NCI-H2227 treated with DMSO at 0.1 percent for 48 hours (cell line): Measurements from ENCODE around the gene RUNX2.

ENCODE experiments used
- DNase-seq: peaks from one replicate; lab custom pipeline; 2025; lab: John Stamatoyannopoulos, UW

The RUNX2 gene

GRCh38 chr6:45351667-45352066, 23.5 kb downstream of the RUNX2 start:
- no peak for DNase-seq

GRCh38 chr6:45353654-45354053, 25.5 kb downstream of the RUNX2 start:
- DNase-seq: no peak

GRCh38 chr6:45364466-45364865, 36.3 kb downstream of the RUNX2 start:
- DNase-seq: no peak

GRCh38 chr6:45365036-45365435, 36.9 kb downstream of the RUNX2 start:
- DNase-seq: no peak

- DNase-seq: no peak
These were observed 38.4 kb downstream of the RUNX2 start for GRCh38 chr6:45366534-45366933.

DNA sequence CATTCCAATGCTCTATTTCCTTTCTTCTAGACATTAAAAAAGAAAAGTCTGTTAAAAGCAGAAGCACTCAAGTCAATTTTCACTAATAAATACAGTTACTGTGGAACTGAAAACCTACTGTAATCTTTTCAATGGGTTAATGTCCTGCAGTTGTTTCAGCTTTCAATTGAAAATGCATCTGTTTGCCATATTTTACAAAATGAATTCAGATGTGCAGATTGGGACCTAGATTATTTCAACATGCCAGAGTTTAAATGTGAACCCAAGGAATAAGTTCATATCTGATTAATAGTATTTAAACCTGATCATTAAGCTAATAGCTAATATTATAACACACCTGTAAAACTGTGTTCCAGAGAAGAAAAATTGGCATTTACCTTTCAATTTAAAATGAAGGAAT, 39.9 kb downstream of the RUNX2 start:
- no peak for DNase-seq

DNA sequence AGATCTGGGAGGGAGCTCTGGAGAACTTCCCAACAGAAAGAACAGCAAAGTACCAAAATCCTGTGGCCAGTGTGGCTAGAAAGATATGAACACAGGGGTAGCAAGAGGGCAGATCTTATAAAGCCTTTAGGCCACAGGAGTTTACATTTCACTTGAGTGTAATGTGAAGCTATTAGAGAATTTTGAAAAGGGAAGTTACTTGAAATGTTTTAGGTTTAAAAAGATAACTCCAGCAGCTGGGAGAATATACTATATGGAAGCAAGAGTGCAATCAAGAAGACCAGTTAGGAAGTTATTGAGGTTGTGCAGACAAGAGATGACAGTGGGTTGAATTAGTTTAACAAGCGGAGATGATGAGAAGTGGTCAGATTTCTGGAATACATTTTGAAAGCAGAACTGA, 41.7 kb downstream of the RUNX2 start:
- no peak for DNase-seq

DNA sequence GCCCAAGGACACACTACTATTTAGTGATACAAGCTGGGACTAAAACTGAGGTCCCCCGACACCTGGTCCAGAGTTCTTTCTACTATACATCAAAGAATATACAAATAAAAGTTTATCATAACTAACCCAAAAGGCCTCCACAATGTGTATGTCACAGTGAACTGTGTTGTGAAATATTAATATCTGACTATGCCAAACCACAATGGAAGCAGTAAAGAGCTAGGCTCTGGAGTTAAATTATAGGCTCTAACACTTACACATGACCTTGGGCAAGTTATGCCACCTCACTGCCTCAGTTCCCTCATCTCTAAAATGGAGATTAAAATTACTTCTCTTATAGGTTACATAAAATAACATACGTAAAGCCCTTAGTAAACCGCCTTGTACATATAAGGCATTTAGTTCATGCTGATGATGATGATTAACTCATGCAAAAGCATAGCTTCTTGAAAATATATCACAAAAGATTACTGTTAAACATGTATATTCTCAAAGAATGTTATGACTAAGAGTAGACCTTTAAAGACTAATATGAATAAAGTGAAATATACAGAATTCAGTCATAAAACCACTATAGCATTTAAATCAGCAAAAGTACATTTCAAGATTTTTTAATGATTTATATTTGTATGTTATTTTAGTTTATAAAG, 43.9 kb downstream of the RUNX2 start:
- DNase-seq: no peak

- no peak for DNase-seq
These were observed 47.3 kb downstream of the RUNX2 start for GRCh38 chr6:45375449-45375848.

DNA sequence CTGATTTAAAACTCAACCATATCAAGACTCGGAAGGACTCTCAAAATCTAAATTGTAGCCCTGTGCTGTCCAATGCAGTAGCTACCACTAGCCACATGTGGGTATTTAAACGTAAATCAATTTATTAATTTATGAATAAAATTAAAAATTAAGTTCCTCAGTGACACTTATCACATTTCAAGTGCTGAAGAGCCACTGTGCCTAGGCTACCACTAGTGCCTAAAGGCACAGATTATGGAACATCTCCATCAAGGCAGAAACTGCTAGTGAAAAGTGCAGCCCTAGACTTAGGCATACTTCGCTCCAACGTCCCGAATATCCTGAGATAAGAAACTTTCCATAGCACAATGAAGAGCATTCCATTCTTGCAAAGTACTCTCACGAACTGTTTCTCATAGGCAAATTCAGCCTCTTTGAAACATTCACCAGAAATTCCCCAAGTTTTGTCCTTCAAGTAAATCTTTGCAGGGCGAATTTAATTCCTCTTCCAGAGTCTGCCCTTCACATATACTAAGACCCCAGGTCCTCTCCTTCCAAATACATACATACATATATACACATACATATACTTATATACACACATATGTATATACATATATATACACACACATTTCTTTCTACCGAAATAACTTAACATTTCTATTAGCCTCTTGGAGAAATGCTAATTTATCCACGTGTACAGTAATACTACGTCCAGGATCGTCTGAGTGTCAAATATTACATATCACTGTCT, 48.3 kb downstream of the RUNX2 start:
- DNase-seq: no peak

- no peak for DNase-seq
These were observed 49.0 kb downstream of the RUNX2 start for GRCh38 chr6:45377043-45377553.

DNA sequence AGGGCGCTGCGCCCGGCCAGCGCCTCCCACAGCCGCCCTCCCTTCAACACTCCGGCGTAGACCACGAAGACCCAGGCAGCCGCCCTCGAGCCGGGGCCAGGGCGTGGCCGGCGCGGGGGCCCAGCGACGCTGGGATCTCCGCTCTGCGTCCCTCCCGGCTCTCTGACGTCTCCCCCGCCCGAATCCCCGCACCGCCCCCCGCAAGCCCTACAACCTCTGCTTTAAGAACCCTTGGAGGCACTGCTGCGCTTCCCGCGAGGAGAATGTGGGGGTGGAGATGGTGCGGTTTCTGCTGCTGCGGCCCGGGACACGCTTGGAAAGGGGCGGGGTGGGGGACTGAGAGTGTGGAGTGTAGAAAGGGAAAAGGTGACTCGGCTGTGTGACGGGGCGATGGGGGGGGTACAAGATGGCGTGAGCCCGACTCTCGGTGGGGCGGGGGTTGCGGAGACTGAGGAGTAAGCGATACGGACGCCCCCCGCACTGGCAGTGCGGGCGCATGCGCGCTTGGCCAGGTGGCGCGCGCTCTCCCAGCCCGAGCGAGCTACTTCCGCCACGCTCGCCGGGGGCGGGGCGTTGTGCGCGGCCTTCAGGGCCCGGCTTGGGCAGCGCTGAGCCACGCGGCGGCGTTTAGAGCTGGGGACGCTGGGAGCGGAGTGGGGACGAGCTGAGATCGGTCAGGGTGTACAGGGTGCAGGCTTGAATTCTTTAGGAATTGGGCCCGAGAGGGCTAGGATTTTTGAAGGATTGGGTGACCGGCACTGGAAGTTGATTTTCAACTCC, 49.6 kb downstream of the RUNX2 start, which contains the start of gene SUPT3H:
SUPT3H (minus strand) TSS at position 381 of the 780 bp plus-strand sequence.
- peak; percentile 87 for DNase-seq

DNA sequence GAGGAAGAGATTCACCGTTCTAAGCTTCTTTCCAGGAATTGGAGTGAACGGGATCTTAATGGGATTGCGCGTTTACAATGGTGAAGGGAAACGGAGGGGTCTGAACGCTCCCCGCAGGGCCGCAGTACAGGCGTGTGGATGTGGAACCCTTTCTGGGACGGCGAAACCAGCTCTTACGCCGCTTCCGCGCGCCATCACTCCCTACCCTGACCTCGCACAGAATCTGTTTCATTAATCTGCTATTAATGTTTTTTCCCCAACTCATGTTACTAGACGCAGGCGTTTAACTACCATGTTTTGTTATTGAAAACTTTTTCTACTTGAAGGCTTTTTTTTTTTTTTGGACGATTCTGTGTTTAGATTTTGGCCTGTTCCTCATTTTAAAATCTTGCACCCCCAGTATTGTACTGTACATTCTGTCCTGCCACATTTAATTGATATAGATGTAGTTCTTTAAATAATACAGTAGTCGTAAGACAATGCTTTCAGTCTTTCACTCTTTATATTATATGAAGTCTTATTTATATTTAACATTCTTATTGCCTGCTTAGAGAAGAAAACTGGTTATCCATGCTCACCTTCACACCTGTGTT, 50.3 kb downstream of the RUNX2 start:
- no peak for DNase-seq

GRCh38 chr6:45382391-45382790, 54.3 kb downstream of the RUNX2 start:
- no peak for DNase-seq

DNA sequence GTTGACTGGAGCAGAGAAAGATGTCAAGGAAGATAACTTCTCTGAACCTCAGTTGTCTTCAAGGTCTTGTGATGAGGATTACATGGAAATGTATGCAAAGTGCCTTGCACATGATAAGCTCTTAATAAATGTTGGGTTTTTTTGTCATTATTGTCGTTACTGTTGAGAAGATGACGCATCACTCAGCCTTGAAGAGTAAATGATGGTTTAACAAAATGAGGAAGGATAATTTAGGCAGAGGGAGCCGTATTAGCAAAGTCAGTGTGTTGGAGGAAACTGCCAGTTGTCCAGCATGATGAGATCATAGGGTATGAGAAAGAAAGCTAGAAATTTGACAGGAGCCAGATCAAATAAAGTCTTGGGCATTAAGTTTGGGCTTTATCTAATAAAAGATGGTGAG, 58.4 kb downstream of the RUNX2 start:
- no peak for DNase-seq

DNA sequence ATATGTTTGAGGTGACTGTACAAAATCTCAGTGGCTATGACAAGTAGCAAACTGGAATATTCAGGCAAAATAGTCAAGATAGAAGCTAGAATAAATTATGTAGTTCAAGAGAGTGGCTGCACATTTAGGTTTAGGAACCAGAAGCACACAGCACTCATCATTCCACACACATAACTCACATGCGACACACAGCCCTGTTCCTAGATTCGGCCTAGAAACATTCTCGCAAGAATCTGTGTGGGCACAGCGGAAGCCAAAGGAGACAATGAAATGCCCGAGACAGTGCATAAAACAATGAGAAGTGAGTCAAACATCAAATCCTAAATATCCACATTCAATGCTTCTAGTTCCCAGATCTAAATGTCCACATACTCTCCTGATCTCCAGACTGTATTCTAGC, 59.1 kb downstream of the RUNX2 start:
- no peak for DNase-seq

DNA sequence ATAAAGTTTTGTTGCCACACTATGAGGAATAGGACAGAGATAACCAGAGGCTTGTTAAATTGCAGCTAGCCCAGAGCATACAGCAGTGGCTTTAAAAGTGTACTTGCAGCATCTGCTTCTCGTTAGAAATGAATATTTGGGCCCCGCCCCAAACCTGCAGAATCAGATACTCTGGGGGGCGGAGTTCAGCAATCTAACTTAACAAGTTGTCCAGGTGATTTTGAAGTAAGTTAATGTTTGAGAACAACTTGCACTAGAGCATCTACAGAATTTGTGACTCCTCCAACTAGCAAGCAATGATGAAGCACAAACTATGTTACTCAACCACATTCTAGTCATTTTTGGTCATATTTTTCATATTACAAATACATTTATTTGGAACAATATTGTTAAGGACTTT, 60.2 kb downstream of the RUNX2 start:
- DNase-seq: no peak

- no peak for DNase-seq
These were observed 66.5 kb downstream of the RUNX2 start for GRCh38 chr6:45394586-45395095.

- no peak for DNase-seq
These were observed 70.1 kb downstream of the RUNX2 start for GRCh38 chr6:45398075-45398813.

DNA sequence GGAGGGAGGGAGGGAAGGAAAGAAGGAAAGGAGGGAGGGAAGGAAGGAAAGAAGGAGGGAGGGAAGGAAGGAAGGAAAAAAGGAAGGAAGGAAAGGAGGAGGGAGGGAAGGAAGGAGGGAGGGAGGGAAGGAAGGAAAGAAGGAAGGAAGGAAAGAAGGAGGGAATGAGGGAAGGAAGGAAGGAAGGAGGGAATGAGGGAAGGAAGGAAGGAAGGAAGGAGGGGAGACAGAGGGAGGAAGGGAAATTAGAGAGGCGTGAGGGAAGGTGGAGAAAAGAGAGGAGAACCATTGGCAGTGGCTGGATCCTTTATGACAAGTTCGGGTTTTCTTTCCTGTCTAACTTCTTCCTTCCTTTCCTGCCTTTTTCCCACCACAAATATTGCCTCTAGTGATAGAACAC, 71.9 kb downstream of the RUNX2 start:
- no peak for DNase-seq

DNA sequence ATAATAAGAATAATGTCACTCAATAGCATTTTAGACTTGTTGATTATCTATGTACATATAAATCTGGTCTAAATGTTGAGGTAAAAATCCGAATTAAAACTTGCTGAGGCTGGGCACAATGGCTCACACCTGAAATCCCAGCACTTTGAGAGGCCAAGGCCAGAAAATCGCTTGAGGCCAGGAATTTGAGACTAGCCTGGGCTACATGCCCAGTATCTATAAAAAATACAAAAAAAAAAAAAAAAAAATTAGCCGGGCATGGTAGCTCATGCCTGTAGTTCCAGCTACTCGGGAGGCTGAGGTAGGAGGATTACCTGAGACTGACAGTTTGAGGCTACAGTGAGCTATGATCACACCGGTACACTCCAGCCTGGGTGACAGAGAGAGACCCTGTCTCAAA, 83.8 kb downstream of the RUNX2 start:
- no peak for DNase-seq
